Activated CD4-positive, CD25-positive, alpha-beta regulatory T cell (primary cell): Measurements from ENCODE around the gene TMEM191B.
"Not testable (repeated sequence)": the region's sequence is repeated elsewhere in the genome, so short reads cannot be mapped to it uniquely, and the experiment has no call there.

Experiments used
- DNase-seq, 4 experiments: peaks; one replicate each; lab custom pipeline; 2025; lab: John Stamatoyannopoulos, UW

The TMEM191B gene

GRCh38 chr22:18527752-18528596 lies at the start of gene TMEM191B:
Gene TMEM191B, plus strand, starts transcription at chr22:18527802. Its CDS starts 179 bp downstream, at chr22:18527981.
- not testable (repeated sequence) for DNase-seq

GRCh38 chr22:18496227-18496626 lies 31.4 kb upstream of the TMEM191B start:
- DNase-seq: not testable (repeated sequence)

DNA sequence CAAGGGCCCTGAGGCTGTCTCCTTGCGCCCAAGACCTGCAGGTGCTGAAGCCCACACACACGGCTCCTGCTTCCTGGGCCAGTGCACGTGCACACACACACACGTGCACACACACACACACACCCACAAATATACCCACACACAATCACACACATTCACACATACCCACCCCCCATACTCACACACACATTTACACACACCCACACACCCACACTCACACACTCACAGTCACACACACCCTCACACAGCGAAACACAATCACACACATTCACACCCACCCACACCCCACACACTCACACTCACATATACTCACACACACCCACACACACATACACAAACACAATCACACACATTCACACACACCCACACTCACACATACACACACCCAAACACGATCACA lies 16.3 kb upstream of the TMEM191B start:
- not testable (repeated sequence) for DNase-seq

DNA sequence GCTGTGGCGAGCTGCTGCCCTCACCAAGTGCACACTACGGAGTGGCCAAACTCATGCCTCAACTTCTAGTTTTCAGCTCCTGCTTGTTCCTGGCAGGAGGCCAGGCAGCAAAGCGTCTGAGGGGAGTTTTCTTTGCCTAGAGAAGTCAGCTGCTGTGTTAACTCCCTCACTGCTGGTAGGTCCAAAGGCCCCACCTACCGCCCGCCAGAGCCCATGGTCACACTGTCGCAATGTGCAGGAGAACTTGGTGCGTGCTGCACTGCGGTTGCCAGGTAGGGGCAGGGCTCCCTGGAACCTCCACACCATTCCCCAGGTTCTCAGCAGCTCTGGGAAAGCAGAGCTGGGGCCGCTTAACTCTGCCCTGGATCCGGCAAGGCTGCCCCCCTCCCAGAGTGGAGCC lies 15.2 kb upstream of the TMEM191B start:
- DNase-seq: not testable (repeated sequence)

DNA sequence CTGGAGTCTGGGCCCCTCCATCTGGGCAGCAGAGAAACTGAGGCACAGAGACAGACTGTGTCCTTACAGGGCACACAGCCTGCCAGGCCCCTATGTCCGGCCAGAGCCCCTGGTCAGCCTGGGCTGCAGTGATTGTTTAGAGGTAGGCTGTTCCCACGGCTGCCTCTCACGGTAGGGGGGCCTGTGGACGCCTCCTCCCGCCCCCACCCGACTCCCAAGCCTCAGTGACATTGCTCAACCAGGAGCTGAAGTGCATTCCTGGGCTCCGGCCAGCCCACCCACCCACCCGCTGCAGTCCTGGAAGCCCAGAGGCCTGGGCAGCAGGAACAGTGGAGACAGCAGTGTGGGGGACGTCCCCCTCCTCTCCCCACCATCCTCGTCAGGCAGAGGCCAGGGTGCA lies 14.1 kb upstream of the TMEM191B start:
- not testable (repeated sequence) for DNase-seq

GRCh38 chr22:18518061-18518460 lies 9.5 kb upstream of the TMEM191B start, which contains the start of gene GGTLC3:
Gene GGTLC3, minus strand, starts transcription at chr22:18518161. Its CDS starts 264 bp downstream, at chr22:18517897.
- DNase-seq: not testable (repeated sequence)

GRCh38 chr22:18522762-18523161 lies 4.8 kb upstream of the TMEM191B start:
- not testable (repeated sequence) for DNase-seq

DNA sequence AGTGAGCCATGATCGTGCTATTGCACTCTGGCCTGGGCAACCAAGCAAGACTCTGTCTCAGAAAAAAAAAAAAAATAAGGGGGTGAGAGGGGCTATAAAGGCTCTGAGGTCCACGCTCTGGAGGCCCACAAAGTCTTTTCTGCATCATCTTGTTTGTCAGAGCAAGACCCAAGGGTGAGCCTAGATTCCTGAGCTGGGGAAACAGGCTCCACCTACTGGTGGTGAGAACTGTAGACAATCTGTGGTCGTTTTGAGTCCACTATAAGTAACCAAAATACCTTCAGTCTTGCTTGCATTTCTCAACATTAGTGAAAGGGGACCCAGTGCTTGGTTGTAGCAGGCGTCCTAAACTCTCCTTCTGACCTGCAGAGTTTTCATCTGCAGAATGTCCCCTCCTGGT lies 4.3 kb upstream of the TMEM191B start:
- not testable (repeated sequence) for DNase-seq

- not testable (repeated sequence) for DNase-seq
Measured at GRCh38 chr22:18528597-18529415, 1.2 kb downstream of the TMEM191B start.

DNA sequence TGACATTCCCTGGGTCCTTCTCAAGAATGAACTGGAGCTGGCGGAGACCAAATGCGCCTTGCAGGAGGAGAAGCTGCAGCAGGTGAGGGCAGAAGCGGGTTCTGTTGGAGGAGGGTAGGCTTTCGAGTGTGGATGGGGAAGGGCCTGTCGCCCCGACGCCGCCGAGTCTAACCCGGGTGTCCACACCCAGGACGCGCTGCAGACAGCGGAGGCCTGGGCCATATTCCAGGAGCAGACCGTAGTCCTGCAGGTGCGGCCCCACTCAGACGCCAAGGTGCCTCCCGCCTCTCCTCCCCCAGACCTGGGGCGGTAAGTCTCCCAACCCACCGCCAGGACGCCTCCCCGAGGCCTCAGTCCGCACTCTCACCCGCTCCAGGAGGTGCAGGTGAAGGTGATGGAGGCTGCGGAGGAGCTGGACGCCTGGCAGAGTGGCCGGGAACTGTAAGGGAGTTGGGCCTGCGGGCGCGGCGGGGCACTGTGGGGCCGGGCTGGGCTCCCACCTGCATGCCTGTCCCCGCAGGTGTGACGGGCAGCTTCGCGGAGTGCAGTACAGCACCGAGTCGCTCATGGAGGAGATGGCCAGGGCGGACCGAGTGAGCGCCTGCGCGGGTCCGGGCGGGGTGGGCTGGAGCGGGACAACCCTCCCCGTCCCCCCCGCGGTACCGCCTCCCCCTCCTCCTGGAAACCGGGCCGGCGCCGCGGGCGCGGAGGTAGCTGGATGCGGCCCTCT lies 2.0 kb downstream of the TMEM191B start:
- DNase-seq: not testable (repeated sequence)

DNA sequence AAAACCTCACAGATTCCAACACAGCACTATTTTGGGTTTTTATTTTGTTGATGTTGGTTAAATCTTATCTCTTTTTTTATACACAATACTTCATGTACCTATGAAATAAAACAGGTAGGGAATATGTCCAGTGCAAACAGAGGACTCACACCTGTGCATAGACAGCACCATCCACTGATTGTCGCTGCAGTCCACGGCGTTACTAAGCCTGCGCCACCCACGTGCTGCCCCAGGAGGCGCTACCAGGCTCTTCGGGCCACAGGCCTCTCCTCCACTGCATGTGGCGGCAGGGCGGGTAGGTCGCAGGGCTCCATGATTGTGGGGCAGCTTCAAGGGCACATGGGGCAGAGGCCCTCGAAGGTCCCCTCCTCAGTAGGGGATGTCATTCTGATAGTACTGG lies 6.0 kb downstream of the TMEM191B start:
- not testable (repeated sequence) for DNase-seq

DNA sequence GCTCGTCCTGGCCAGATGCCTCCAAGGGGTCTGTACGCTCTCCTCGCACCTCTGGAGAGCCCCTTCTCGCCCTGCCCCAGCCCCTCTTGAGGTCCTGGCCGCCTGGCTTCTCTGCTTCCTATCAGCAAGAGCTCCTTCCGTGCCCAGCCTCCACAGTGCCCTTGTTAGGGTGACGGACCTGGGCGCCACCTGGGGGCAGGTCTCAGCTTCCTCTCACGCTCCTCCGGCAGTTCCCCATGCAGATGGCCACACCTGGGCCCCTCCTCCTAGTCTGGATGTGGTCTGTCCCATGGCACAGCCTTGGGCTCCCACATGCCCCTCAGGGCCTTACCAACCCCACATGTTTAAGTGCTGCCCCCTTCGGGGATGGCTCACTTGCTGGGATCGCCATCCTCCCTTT lies 6.7 kb downstream of the TMEM191B start:
- DNase-seq: not testable (repeated sequence)

GRCh38 chr22:18539994-18540393 lies 12.4 kb downstream of the TMEM191B start:
- not testable (repeated sequence) for DNase-seq

GRCh38 chr22:18543400-18543799 lies 15.8 kb downstream of the TMEM191B start:
- DNase-seq: not testable (repeated sequence)

GRCh38 chr22:18544615-18545014 lies 17.0 kb downstream of the TMEM191B start:
- DNase-seq: not testable (repeated sequence)

- DNase-seq: not testable (repeated sequence)
Measured at GRCh38 chr22:18549458-18550179, 22.0 kb downstream of the TMEM191B start.

- DNase-seq: not testable (repeated sequence)
Measured at GRCh38 chr22:18551046-18551445, 23.4 kb downstream of the TMEM191B start.

DNA sequence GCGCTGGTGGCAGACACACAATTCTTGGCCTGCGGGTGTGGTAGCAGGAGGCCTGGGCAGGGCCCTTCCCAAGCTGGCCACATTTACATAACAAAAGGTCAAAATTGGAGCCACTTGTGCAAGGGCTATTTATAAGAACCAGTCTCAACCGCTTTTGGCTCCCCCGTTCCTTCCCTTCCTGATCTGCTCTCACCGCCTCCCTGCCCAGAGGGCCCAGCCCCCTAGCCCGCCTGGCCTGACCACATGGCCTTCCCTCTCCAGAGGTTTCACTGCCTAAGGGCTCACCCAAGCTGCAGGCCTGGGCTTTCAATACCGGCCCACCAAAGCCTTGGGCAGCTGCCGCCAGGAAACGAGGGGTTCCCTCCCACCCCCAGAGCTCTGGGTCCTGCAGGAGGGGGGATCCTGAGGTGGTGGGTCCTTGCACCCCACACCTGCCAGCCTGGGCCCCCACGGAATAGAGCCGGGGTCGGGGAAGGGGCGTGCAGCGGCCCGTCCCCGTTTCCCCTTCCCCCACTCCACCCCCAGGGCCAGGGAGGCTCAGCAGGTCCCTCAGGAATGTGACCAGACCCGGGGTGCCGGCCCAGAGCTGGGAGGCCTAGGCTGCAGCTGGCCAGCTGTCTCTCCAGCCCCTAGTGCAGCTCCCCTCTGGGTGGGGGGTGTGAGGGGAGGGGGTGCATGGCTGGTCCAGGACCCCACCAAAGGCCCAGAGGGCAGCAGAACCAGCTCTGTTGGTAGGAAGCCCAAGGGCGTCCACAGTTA lies 25.4 kb downstream of the TMEM191B start:
- not testable (repeated sequence) for DNase-seq

GRCh38 chr22:18554280-18555256 lies 27.0 kb downstream of the TMEM191B start:
- not testable (repeated sequence) for DNase-seq
